HL-60/S4 treated with phorbol 12-myristate 13-acetate at 8.2 ng/mL for 4 days and 3 days (cell line): ENCODE results near the gene PLEK2.
"Not testable (repeated sequence)": the region's sequence is repeated elsewhere in the genome, so short reads cannot be mapped to it uniquely, and the experiment has no call there.

ENCODE experiments used
- in situ Hi-C: fragments of 300-500 bp; cut with MboI; formaldehyde crosslinking; loops from 2 replicates; pipeline ENCODE4 v1.15.0; 2022; ENCODE audit warnings: low sequenced_read_pairs

Gene PLEK2

DNA sequence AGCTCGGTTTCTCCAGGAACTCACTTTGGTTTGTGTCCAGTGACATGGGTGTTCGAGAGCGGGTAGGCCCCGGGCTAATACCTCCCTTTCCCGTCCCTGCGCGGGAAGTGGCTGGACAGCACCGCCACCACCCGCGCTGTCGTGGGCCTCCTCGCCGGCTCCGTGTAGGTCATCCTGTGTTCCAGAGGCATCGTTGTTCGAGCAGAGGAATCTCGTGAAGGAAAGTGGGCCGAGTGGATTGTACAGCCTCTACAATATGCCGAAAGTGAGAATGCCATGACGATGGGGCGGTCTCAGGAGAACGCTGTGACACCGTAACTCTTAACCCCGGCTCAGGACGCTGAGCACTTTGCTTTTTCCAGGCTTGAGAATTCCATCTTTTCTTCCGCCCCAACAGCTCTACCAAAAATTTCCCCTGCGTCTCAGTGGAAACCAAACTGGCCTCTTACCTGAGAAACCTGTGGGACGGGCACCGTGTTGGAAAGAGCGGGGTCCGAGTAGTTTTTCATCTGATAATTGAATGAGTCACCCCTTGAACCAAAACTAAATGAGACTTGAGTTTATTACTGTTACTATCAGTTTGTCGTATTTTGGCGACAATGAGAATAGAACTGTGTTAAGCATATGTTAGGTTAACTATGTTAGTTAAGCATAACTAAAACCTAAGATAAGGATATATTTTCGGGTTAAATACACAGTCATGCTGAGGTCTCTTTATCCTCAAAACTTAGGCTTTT, 51.3 kb downstream of the PLEK2 start:
- in situ Hi-C loops, result no loop called here

- in situ Hi-C loops, result no loop called here
These were observed 52.0 kb downstream of the PLEK2 start, which contains the start of the genes ATP6V1D and EIF2S1 for GRCh38 chr14:67359775-67360469. TSS of gene ATP6V1D (minus strand) at chr14:67359804. CDS start at chr14:67359698, 106 bp downstream. TSS of gene EIF2S1 (plus strand) at chr14:67360328. CDS start at chr14:67364768, 4,440 bp downstream.

DNA sequence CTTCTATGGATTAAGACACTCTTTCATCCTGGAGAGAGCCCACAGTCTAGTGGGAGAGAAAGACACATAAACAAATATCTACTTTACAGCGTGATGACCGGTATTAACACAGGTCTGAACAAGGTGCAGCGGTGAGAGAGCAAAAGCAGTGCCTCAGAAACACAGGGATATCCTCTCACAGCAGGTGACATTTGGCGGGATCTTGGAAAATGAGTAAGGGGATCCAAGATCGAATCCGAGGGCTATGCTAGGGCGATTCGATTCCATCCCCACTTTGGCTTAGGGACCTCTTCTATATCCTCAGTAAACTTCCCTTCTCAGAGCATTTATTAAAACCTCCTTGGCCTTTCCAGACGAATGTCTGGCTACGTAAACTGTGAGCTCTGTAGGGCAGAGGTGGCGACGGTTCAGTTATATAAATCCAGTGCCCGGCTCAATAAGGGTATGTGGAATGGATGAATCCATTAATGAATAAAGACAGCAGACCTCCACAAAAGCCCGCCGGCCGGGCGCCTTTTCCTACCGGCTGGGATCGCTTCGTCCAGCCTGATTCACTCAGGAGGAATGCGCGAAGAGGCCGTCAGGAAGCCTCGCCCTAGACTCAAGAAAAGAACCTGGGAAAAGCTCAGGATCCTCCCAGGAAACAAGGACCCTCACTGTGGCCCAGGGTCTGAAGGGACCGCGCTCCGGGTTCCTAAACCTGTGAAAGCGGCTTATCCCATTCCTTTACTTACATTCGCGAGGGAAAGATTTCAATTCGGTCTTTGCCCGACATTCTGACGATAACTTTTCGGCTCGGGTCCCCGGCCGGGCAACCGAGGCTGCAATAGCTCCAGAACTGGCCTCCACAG, 52.8 kb downstream of the PLEK2 start:
- in situ Hi-C loops, result no loop called here

DNA sequence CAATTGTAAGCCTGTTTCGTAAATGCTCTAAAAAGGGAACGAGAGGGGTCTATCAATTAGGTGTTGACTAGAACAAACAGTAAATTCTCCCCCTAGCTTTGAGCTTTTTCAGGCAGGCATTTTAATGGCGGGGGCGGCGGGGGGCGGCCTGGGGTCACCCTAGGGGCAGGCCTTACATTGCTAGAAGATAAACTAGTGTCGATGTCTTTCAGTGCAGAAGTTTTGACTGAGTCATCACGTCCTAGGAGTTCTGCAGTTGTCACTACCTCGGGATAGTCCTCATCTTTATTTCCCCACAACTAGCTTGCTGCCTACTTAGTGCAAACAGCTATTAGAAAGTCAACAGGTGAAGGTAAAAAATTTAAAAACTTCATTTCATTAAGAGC, 54.0 kb downstream of the PLEK2 start:
- in situ Hi-C loops, result no loop called here

- in situ Hi-C loops, result no loop called here
These were observed 54.6 kb downstream of the PLEK2 start for GRCh38 chr14:67357186-67357968.

GRCh38 chr14:67352055-67352454, 59.9 kb downstream of the PLEK2 start:
- in situ Hi-C loops, result no loop called here

DNA sequence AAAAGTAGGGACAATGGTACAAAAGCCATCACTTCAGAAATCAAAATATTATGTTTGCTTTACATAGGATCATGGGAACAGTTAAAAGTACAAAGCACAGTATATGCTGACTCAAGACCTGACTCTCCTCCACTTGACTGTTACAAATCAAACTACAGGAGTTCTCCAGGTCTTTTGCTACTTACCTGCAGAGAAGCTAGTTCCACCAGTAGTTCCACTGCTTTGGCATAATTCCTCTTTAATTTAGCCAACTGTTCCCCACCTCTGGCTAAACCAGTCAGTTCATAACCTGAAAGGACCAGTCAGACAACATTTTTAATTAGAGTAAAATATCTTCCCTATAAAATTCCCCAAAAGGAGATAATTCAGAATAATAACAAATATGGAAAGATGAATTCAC, 66.4 kb downstream of the PLEK2 start:
- in situ Hi-C loops, result no loop called here

GRCh38 chr14:67343601-67344230, 68.2 kb downstream of the PLEK2 start:
- in situ Hi-C loops, result no loop called here

- in situ Hi-C loops, result not testable (repeated sequence)
These were observed 70.7 kb downstream of the PLEK2 start for GRCh38 chr14:67341231-67341630.
